KMS-11 (cell line): ENCODE measurements around the gene ETNPPL.

Source experiments
- H2AFZ ChIP-seq: fragments of 200-600 bp; sonication (generic); 2 replicates; pipeline ENCODE4 v1.6.1; 2016; ENCODE audit warnings: antibody characterized with exemption, mixed run types, low read depth
- H3K27ac ChIP-seq: fragments of 200-600 bp; sonication (generic); 2 replicates; pipeline ENCODE4 v1.6.1; 2016; ENCODE audit warnings: mild to moderate bottlenecking, mixed run types
- H3K27me3 ChIP-seq: fragments of 200-600 bp; sonication (generic); 2 replicates; pipeline ENCODE4 v1.6.1; 2017; ENCODE audit warnings: mild to moderate bottlenecking, low read depth, mixed run types, moderate library complexity; ENCODE audit not compliant: insufficient read depth
- H3K36me3 ChIP-seq: fragments of 200-600 bp; sonication (generic); 2 replicates; pipeline ENCODE4 v1.6.1; 2017; ENCODE audit warnings: mild to moderate bottlenecking, mixed run types; ENCODE audit not compliant: insufficient read depth
- H3K4me1 ChIP-seq: fragments of 200-600 bp; sonication (generic); 2 replicates; pipeline ENCODE4 v1.6.1; 2016; ENCODE audit warnings: mild to moderate bottlenecking, low read depth, mixed run types; ENCODE audit not compliant: poor library complexity, severe bottlenecking
- H3K4me2 ChIP-seq: fragments of 200-600 bp; sonication (generic); 2 replicates; pipeline ENCODE4 v1.7.0; 2016; ENCODE audit warnings: mild to moderate bottlenecking, mixed run types
- H3K4me3 ChIP-seq: fragments of 200-600 bp; sonication (generic); IDR thresholded peaks from 2 replicates; pipeline ENCODE4 v1.6.1; 2017; ENCODE audit warnings: low read depth, low read length, mixed read lengths; ENCODE audit not compliant: insufficient read depth
- H3K79me2 ChIP-seq: fragments of 200-600 bp; sonication (generic); 2 replicates; pipeline ENCODE4 v1.6.1; 2016; ENCODE audit warnings: low read depth, mixed run types; ENCODE audit not compliant: insufficient read depth
- H3K9ac ChIP-seq: fragments of 200-600 bp; sonication (generic); 2 replicates; pipeline ENCODE4 v1.6.1; 2016; ENCODE audit warnings: mild to moderate bottlenecking, mixed run types
- H4K20me1 ChIP-seq: fragments of 200-600 bp; sonication (generic); 2 replicates; pipeline ENCODE4 v1.6.1; 2016; ENCODE audit warnings: mild to moderate bottlenecking, mixed run types; ENCODE audit not compliant: insufficient read depth
- CTCF ChIP-seq: fragments of 200-600 bp; sonication (generic); conservative IDR thresholded peaks from 2 replicates; pipeline ENCODE4 v1.6.1; 2017; ENCODE audit warnings: low read depth, mild to moderate bottlenecking, antibody characterized with exemption, low read length, moderate library complexity, mixed read lengths

Gene ETNPPL

GRCh38 chr4:108774809-108775530, 12.1 kb upstream of the ETNPPL start:
- peak; percentile 26; the same call in 1 of the 2 replicates for TF ChIP-seq CTCF
- no peak overlapping the region for H3K4me3 ChIP-seq
- no peaks in the 10 kb centered on the region for H3K79me2 ChIP-seq

GRCh38 chr4:108772402-108772801, 9.5 kb upstream of the ETNPPL start:
- Histone ChIP-seq H3K27me3 (no peaks in the 10 kb centered on the region), H3K4me1 (no peaks in the 10 kb centered on the region), H3K27ac (no peak overlapping the region), H3K4me3 (no peak overlapping the region), H2AFZ (no peak overlapping the region), H4K20me1 (no peaks in the 10 kb centered on the region), H3K4me2 (no peak overlapping the region), H3K79me2 (no peaks in the 10 kb centered on the region), H3K9ac (no peak overlapping the region), H3K36me3 (no peaks in the 10 kb centered on the region)
- no peak for TF ChIP-seq CTCF

More at GRCh38 chr4:108774809-108775530, 12.1 kb upstream of the ETNPPL start:
- Histone ChIP-seq H2AFZ (no peak overlapping the region), H3K9ac (no peak overlapping the region), H3K4me2 (no peak overlapping the region), H3K27ac (no peak overlapping the region), H4K20me1 (no peaks in the 10 kb centered on the region), H3K36me3 (no peaks in the 10 kb centered on the region), H3K27me3 (no peaks in the 10 kb centered on the region), H3K4me1 (no peaks in the 10 kb centered on the region)

GRCh38 chr4:108766058-108766457, 3.2 kb upstream of the ETNPPL start:
- no peak overlapping the region for H3K4me3 ChIP-seq
- H3K27ac ChIP-seq = no peak overlapping the region
- H3K4me2 ChIP-seq = no peak overlapping the region
- no peak overlapping the region for H3K9ac ChIP-seq
- no peaks in the 10 kb centered on the region for H4K20me1 ChIP-seq
- no peaks in the 10 kb centered on the region for H3K27me3 ChIP-seq
- H3K36me3 ChIP-seq = no peaks in the 10 kb centered on the region
- no peak for TF ChIP-seq CTCF
- H3K79me2 ChIP-seq = no peaks in the 10 kb centered on the region
- H3K4me1 ChIP-seq = peaks cover 8% of the 10 kb centered on the region
- no peak overlapping the region for H2AFZ ChIP-seq

GRCh38 chr4:108763986-108764385, 1.1 kb upstream of the ETNPPL start:
- no peak overlapping the region for H3K9ac ChIP-seq
- no peaks in the 10 kb centered on the region for H4K20me1 ChIP-seq
- H3K4me1 ChIP-seq = peaks cover 8% of the 10 kb centered on the region
- no peaks in the 10 kb centered on the region; the same call in 1 of the 2 replicates for H3K27me3 ChIP-seq
- H3K79me2 ChIP-seq = no peaks in the 10 kb centered on the region
- no peak overlapping the region for H3K4me3 ChIP-seq
- H3K27ac ChIP-seq = no peak overlapping the region
- H2AFZ ChIP-seq = no peak overlapping the region
- TF ChIP-seq CTCF = no peak
- H3K4me2 ChIP-seq = no peak overlapping the region
- H3K36me3 ChIP-seq = no peaks in the 10 kb centered on the region
